MM.1S (cell line): Measurements from ENCODE around the gene ZNF33A.
A peak's percentile ranks its signal among the peaks of the same experiment; 100 is the strongest.

ENCODE experiments used
- DNase-seq: peaks from one replicate; pipeline ENCODE4 v3.0.0-alpha.2; 2015
- H2AFZ ChIP-seq: fragments of 300-600 bp; sonication (generic); 2 replicates; pipeline ENCODE4 v1.6.0; 2016; ENCODE audit warnings: antibody characterized with exemption, low read length
- H3F3A ChIP-seq: fragments of 300-600 bp; sonication (generic); 2 replicates; pipeline ENCODE4 v1.6.1; 2016; ENCODE audit warnings: mild to moderate bottlenecking, antibody characterized with exemption, low read length, moderate library complexity, mixed read lengths; ENCODE audit not compliant: insufficient read depth
- H3K27ac ChIP-seq: fragments of 300-600 bp; sonication (generic); 2 replicates; pipeline ENCODE4 v1.5.1; 2016; ENCODE audit warnings: mild to moderate bottlenecking, low read length
- H3K27me3 ChIP-seq: fragments of 300-600 bp; sonication (generic); replicated peaks from 2 replicates; pipeline ENCODE4 v1.6.0; 2016; ENCODE audit warnings: low read length; ENCODE audit not compliant: insufficient read depth
- H3K36me3 ChIP-seq: fragments of 300-600 bp; sonication (generic); replicated peaks from 2 replicates; pipeline ENCODE4 v1.6.1; 2016; ENCODE audit warnings: mild to moderate bottlenecking, low read length, mixed read lengths; ENCODE audit not compliant: insufficient read depth
- H3K4me1 ChIP-seq: fragments of 300-600 bp; sonication (generic); 2 replicates; pipeline ENCODE4 v1.6.1; 2016; ENCODE audit warnings: low read length, mixed read lengths
- H3K4me2 ChIP-seq: fragments of 300-600 bp; sonication (generic); 2 replicates; pipeline ENCODE4 v1.6.0; 2016; ENCODE audit warnings: low read depth, low read length
- H3K4me3 ChIP-seq: fragments of 300-600 bp; sonication (generic); 2 replicates; pipeline ENCODE4 v1.5.1; 2016; ENCODE audit warnings: low read length, mixed read lengths
- H3K79me2 ChIP-seq: fragments of 300-600 bp; sonication (generic); 2 replicates; pipeline ENCODE4 v1.6.1; 2016; ENCODE audit warnings: mixed run types, low read length, mixed read lengths
- H3K9ac ChIP-seq: fragments of 300-600 bp; sonication (generic); 2 replicates; pipeline ENCODE4 v1.6.1; 2016; ENCODE audit warnings: low read length, mixed read lengths
- H3K9me2 ChIP-seq: fragments of 300-600 bp; sonication (generic); replicated peaks from 2 replicates; pipeline ENCODE4 v1.6.1; 2016; ENCODE audit warnings: mild to moderate bottlenecking, low read length, mixed read lengths; ENCODE audit not compliant: insufficient read depth
- H3K9me3 ChIP-seq: fragments of 300-600 bp; sonication (generic); replicated peaks from 2 replicates; pipeline ENCODE4 v1.6.1; 2016; ENCODE audit warnings: mild to moderate bottlenecking, low read length, mixed read lengths; ENCODE audit not compliant: insufficient read depth
- H4K20me1 ChIP-seq: fragments of 300-600 bp; sonication (generic); 2 replicates; pipeline ENCODE4 v1.6.1; 2016; ENCODE audit warnings: mild to moderate bottlenecking, low read length, moderate library complexity, mixed read lengths; ENCODE audit not compliant: insufficient read depth
- CTCF ChIP-seq: fragments of 300-600 bp; sonication (generic); IDR thresholded peaks from 2 replicates; pipeline ENCODE4 v1.5.1; 2016; ENCODE audit warnings: antibody characterized with exemption, low read length, mixed read lengths
- EZH2 ChIP-seq: fragments of 300-600 bp; sonication (generic); optimal IDR thresholded peaks from 2 replicates; pipeline ENCODE3; 2017; ENCODE audit warnings: low read depth, mild to moderate bottlenecking, antibody characterized with exemption, low read length, mixed read lengths
- EZH2phosphoT487 ChIP-seq: fragments of 300-600 bp; sonication (generic); IDR thresholded peaks from 2 replicates; pipeline ENCODE4 v1.6.1; 2018; ENCODE audit warnings: antibody characterized with exemption, low read length

The ZNF33A gene

GRCh38 chr10:38010119-38010903 lies at the start of gene ZNF33A:
ZNF33A (plus strand) TSS chr10:38010675; CDS start chr10:38012342, 1,667 bp downstream.
- Histone ChIP-seq H3K27ac (peak within 1 kb of the TSS; percentile 98), H3F3A (peaks cover 11% of the 10 kb centered on the region; the same call in 1 of the 2 replicates), H3K9me2 (no peaks in the 10 kb centered on the region), H3K36me3 (peaks cover 4% of the 10 kb centered on the region; the same call in 1 of the 2 replicates), H2AFZ (peak within 1 kb of the TSS; percentile 82), H3K4me3 (peak within 1 kb of the TSS; percentile 90), H3K4me1 (peaks cover 3% of the 10 kb centered on the region; the same call in 1 of the 2 replicates), H3K9ac (peak within 1 kb of the TSS; percentile 97), H4K20me1 (no peaks in the 10 kb centered on the region), H3K4me2 (peak within 1 kb of the TSS; percentile 86), H3K9me3 (no peaks in the 10 kb centered on the region), H3K79me2 (peaks cover 38% of the 10 kb centered on the region), H3K27me3 (no peaks in the 10 kb centered on the region)
- TF ChIP-seq EZH2 (no peak), CTCF (0 out of 2 replicates have a peak, but pooled peaks have one; percentile 5)
- DNase-seq, result peak; percentile 96

GRCh38 chr10:37965006-37965405 lies 45.5 kb upstream of the ZNF33A start:
- Histone ChIP-seq H3K36me3 (no peaks in the 10 kb centered on the region), H3K4me3 (no peak overlapping the region), H3K4me2 (no peak overlapping the region), H3K9me3 (no peaks in the 10 kb centered on the region), H3K79me2 (no peaks in the 10 kb centered on the region), H4K20me1 (no peaks in the 10 kb centered on the region), H3F3A (no peaks in the 10 kb centered on the region), H3K27me3 (no peaks in the 10 kb centered on the region), H3K9me2 (no peaks in the 10 kb centered on the region), H2AFZ (no peak overlapping the region), H3K4me1 (no peaks in the 10 kb centered on the region), H3K9ac (no peak overlapping the region), H3K27ac (no peak overlapping the region)
- TF ChIP-seq EZH2phosphoT487, result no peak
- TF ChIP-seq EZH2, result no peak
- TF ChIP-seq CTCF, result no peak
- no peak for DNase-seq

- 0 out of 2 replicates have a peak, but pooled peaks cover 4% of the 10 kb centered on the region for H3K4me1 ChIP-seq
- no peak overlapping the region for H3K9ac ChIP-seq
- 0 out of 2 replicates have a peak, but pooled peaks cover 4% of the 10 kb centered on the region for H3F3A ChIP-seq
- H3K9me3 ChIP-seq, result no peaks in the 10 kb centered on the region
- no peak overlapping the region for H3K27ac ChIP-seq
- H2AFZ ChIP-seq, result no peak overlapping the region
- DNase-seq, result no peak
- no peaks in the 10 kb centered on the region for H3K27me3 ChIP-seq
- H3K36me3 ChIP-seq, result no peaks in the 10 kb centered on the region
- no peak overlapping the region for H3K4me3 ChIP-seq
- no peaks in the 10 kb centered on the region for H4K20me1 ChIP-seq
- no peaks in the 10 kb centered on the region for H3K79me2 ChIP-seq
- H3K4me2 ChIP-seq, result no peak overlapping the region
- no peaks in the 10 kb centered on the region for H3K9me2 ChIP-seq
- TF ChIP-seq CTCF (no peak), EZH2phosphoT487 (no peak), EZH2 (no peak)
Observed at GRCh38 chr10:37972396-37972795, 38.1 kb upstream of the ZNF33A start.
